Activated CD4-positive, alpha-beta T cell treated with anti-CD3 and anti-CD28 coated beads for 4 hours (primary cell): Measurements from ENCODE around the gene ZNF337.
"Not testable (repeated sequence)": the region's sequence is repeated elsewhere in the genome, so short reads cannot be mapped to it uniquely, and the experiment has no call there.

Source experiments
- DNase-seq, 2 donors: peaks; one replicate each; pipeline ENCODE4 v3.0.0-alpha.2; 2020

Gene ZNF337

DNA sequence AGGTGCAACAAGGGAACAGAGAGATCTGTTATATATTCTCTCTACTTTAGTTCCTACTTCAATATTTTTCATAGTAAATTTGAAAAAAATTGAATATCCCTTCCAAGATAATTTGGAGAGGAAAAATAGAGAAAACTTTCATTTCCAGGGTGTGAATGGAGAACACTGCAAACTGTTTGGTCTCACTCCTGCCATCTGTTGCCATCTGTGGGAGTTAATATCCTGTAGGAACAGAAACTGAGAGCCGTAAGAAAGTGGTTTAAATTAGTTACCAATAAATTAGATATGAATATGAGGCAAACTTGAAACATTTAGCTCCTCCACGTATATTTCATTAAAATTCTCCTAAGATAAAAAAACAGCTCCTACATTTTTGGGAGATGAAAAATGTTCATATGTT, 4.2 kb downstream of the ZNF337 start:
- DNase-seq = no peak

DNA sequence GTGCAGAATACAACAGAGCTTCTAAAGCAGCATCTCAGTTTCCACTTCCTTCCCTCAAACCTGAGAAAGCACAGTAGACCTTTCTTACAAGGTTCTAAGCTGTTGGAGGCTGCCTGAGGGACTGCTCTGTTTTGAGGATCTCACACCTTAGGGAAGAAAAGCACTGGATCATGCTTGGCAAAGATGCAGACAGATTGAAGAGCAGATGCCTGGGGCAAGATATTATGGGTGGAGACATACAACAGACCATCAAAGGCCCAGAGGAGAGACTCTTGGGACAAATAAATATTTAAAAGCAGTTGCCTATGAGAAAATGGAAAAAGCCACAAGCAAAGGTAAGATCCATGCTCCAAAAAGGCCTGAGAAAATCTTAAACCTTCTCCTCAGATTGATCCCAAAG, 6.2 kb downstream of the ZNF337 start:
- no peak for DNase-seq

DNA sequence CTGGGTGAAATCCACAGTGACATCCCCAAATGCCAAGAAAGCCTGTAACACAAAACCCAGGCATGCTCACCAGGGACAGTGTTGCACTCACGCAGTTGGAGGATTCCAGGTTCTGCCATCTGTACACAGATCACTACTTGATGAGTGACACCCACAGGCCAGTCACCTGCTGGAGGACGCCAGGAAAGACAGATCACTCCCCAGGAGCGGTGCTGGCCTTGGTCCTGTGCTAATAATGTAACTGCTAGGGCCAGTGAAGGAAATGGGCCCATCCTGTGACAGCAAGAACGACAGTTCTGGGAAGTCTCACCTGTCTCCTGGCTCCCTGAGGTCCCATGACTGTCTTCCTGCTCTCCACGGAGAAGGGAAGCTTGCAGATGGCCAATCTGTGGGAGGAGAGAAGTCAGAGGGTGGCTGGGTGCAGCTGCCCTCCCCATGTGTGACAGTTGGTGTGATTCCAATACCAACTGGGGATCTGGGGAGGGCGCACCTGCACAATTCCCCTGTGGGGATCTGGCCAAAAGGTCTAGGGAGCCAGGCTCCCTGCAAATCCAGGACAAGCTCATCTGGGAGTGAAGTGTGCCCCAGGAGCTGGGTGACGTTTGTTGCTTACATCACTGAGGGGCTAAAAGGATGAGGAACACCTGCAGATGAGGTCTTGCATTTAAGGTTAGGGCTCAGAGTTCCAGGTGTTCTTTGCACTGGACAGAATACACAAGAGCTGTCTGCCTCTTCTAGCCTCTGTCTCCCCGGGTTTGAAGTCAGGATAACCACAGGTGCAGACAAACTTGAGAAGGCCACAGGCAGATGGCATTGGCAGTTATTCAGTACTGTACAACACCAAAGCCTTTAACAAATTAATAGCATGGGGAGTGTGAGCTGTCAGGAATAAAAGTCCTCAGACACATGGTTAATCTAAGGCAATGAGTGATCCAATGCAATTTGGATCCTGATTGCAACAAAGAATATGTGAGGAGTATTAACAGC, 10.3 kb downstream of the ZNF337 start:
- DNase-seq = no peak

DNA sequence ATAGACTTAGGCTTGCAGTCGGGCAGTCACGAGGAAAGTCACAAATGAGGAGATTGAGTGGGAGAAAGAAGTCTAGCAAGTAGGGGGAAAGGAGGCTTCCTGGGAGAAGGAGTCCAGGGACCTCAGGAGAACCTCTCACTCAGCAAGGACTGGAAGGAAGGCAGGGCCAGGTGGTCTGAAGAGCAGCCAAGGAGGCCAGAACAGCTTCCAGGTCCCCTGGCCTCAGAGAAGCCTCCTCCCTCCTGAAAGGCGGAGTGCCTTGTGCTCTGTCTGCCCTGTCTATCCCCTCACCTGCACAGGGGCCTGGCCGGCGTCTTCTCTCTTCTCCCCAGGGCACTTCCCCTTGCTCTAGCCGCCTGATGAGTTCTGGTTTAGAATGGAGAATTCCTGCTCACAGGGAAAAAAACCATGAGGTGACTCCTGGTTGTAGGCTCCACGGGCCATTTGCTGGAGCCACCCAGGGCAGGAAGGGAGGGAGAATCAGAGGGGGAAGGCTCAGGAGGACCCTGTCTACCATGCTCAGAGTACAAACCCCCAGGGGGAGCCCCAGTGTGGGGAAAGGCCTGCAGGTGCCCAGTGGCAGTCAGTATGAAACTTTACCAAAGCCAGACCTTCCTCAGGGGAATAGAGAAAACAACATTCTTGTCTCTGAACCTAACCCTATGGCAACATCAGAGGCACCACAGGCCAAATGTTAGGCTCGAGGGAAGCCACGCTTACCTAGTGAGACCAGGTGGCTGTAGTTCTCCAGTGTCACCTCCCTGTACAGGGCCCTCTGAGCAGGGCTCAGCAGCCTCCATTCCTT, 11.2 kb downstream of the ZNF337 start:
- DNase-seq = no peak

DNA sequence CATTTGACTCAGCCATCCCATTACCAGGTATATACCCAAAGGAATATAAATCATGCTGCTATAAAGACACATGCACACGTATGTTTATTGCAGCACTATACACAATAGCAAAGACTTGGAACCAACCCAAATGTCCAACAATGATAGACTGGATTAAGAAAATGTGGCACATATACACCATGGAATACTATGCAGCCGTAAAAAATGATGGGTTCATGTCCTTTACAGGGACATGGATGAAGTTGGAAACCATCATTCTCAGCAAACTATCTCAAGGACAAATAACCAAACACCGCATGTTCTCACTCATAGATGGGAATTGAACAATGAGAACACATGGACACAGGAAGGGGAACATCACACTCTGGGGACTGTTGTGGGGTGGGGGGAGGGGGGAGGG, 12.8 kb downstream of the ZNF337 start:
- not testable (repeated sequence) for DNase-seq

DNA sequence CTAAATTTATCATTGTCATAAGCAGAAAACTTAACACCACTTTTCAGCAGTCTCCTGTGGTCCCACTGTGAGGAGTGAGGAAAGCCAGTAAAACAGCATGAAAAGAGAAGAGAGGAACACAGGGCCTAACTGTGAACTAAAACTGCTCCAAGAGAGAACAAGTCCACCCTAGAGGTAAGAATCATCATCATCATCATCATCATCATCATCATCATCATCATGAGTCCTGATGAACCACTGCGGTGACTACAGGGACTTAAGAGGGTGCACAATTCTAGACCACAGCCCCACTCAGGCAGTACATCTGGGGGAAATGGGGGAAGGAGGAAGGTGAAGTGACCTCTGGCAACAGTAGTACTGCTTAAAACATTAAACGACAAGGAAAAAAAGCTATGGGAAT, 13.6 kb downstream of the ZNF337 start:
- no peak for DNase-seq

DNA sequence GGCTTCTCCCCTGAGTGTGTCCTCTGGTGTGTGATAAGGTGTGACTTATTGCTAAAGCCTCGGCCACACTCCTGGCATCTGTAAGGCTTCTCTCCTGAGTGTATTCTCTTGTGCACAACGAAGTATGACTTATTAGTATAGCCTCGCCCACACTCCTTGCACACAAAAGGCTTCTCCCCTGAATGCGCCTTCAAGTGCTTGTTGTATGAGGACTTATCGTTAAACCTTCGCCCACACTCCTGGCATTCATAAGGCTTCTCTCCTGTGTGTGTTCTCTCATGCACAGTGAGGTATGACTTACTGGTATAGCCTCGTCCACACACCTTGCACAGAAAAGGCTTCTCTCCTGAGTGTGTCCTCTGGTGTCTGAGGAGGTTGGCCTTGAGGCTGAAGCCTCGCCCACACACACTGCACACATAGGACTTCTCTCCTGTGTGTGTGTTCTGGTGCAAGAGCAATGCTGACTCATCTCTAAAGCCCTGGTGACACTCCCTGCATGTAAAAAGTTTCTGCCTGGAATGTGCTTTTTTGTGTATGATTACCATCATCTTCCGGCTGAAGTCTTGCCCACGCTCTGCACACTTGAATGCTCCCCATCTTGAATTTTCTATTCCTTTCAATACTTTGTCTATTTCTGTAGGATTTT, 20.4 kb downstream of the ZNF337 start:
- no peak for DNase-seq

DNA sequence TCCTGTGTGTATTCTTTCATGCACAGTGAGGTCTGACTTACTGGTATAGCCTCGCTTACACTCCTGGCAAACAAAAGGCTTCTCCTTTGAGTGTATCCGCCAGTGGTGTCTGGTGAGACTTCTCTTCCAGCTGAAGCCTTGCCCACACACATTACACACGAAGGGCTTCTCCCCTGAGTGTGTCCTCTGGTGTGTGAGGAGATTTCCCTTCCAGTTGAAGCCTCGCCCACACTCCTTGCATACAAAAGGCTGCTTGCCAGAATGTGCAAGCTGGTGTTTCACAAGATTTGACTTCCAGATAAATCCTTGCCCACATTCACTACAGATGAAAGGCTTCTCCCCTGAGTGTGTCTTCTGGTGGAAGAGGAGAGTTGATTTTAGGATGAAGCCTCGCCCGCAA, 21.5 kb downstream of the ZNF337 start:
- no peak for DNase-seq

DNA sequence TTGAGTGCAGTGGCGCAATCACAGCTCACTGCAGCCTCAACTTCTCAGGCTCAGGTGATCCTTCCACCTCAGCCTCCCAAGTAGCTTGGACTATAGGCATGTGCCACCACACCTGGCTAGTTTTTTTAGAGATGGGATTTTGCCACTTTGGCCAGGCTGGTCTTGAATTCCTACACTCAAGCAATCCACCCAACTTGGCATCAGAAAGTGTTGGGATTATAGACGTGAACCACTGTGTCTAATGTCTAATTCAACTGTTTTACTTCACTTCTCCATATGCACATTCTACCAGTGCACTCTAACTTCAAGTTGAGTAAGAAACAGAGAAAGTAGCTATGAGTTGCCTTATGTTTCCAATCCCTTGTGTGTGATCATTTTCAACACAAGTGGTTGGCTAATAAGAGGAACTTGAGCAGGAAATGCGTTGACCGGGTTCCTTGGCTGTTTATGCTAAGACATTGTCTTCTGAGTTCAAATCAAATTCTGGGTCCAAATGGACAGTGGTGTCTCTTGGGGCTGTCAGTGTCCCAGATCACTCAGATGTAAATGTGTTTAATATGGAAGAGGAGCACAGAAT, 23.9 kb downstream of the ZNF337 start:
- DNase-seq = no peak

DNA sequence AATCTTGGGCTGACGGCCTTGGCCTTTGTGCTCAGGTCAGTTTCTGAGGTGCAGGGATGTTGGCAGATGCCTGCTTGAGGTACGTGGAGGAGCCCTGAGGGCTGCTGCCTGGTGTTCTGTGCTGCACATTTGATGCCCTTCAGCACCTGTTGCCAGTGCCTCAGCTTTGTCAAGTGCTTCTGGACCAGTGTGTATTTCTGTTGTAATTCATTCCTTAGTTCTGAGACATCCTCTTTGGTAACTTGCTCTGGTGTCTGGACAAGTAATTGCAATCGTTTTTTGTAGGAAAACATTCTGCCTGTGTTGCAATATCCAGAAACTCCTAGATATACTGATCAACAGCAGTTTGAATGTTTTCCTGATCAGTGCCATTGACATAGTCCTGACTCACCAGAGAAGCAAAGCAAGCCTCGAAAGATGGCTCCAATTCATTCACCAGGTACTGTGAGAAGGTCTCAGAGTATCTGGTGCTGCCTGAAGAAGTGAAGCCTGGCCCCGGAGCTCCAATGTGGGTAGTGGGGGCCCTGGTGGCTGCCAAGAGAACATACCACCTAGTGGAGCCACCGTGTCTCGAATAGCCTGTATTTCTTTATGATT, 26.7 kb downstream of the ZNF337 start:
- no peak for DNase-seq

DNA sequence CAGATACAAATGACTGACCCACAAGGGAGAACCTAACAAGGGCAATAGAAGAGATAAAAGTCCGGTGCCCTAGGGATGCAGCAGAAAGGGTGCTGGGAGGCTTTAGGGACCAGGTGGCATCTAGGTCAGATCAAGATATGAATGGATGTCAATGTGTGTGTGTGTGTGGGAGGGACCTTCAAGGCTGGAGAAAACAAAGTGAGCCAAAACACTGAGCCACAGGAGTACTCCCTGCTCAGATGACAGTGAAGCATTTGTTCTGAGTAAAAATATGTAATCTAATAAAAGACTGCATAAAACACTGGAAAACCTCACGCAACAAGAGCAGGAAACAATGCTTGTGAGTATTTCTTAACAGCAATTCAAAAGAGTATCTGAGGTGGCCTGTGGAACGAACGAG, 28.2 kb downstream of the ZNF337 start:
- DNase-seq = no peak

DNA sequence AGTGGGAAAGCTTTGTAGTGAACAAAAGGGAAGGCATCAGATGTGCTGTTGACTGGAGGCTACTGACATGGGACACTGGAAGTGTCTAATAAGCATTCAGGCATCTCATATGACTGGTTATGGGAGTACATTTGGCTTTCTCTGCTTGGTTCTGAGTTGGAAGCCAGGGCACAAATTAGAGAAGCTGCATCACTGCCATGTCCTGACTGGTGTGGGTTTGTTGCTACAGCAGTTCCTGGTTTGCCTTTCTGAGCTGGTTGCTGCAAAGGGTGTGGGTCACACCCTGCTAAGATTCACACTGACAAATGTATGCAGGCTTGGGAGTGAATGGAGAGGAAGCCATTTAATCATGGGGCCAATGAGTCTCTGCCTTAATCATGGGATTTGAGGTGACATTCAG, 36.7 kb downstream of the ZNF337 start:
- DNase-seq = no peak

DNA sequence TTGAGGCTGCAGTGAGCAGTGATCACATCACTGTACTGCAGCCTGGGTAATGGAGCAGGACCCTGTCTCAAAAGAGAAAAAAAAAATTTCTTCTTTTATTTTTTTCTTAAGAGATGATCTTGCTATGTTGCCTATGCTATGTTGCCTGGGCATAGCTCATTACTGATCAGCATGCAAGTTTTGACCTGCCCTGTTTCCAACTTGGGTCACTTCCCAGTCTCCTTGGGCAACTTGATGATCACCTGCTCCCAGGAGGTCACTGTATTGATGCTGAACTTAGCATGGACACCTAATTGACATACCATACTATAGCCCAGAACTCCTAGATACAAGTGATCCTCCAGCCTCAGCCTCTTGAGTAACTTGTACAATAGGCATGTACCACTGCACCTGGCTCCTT, 42.2 kb downstream of the ZNF337 start:
- no peak for DNase-seq

DNA sequence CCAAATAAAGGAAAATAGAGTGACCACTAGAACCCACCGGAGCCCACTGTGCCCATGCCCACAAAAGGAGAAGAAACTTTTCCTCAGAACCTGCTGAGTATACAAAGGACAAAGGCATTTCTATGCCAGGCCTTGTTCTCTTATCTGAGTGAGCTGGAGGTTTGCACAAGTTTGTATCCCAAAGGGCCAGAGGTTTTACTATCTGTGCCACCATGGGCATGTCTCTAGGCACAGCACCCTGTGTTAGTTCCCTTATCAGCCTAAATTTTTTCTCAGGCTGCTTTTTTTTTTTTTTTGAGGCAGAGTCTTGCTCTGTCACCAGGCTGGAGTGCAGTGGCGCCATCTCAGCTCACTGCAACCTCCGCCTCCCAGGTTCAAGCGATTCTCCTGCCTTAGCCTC, 43.8 kb downstream of the ZNF337 start:
- not testable (repeated sequence) for DNase-seq

DNA sequence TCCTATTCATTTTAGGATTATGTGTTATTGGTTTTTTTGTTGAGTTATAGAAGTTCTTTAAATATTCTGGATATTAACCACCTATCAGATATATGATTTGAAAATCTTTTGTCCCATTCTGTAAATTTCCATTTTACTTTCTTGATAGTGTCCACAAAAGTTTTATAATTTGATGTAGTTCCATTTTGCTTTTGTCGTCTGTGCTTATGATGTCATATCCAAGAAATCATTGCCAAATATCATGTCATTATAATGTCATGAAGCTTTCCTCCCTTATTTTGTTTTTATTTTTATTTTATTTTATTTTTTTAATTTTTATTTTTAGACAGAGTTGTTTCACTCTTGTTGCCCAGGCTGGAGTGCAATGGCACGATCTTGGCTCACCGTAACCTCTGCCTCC, 51.8 kb downstream of the ZNF337 start:
- DNase-seq = no peak

DNA sequence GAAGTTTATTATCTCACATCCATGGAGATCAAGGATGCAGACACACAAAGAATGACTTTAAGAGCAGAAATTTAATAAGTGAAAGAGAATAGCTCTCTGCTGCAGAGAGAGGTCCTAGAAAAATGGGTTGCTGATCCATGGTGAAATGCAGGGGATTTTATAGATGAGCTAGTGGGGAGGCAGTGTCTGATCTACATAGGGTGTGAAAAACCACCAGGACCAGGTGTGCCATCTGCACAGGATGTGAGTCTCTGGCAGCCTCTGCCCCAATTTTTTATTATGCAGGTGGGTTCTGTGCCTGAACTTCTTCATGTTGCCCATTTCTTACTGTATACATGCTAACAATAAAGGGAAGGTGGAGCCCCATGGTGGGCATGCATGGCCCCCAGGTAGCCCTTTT, 52.9 kb downstream of the ZNF337 start:
- DNase-seq = no peak

DNA sequence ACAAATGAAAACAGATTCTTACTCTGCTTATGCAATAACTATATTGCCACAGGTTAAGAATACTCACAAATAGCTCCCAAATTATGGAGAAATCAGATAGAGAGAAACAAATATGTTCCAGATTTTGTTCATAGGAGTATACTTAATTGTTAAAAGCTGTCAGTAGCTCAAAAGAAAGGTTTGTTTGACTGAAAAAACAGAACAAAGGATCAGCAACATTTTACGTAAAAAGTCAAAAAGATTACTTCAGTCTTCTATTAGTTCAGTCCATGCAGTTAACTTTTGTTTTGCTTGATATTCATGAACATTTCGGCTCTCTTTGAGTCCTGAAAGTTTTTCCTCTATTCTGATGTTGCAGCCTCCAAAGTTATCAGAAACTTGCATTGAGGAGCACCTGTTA, 59.4 kb downstream of the ZNF337 start:
- DNase-seq = no peak

DNA sequence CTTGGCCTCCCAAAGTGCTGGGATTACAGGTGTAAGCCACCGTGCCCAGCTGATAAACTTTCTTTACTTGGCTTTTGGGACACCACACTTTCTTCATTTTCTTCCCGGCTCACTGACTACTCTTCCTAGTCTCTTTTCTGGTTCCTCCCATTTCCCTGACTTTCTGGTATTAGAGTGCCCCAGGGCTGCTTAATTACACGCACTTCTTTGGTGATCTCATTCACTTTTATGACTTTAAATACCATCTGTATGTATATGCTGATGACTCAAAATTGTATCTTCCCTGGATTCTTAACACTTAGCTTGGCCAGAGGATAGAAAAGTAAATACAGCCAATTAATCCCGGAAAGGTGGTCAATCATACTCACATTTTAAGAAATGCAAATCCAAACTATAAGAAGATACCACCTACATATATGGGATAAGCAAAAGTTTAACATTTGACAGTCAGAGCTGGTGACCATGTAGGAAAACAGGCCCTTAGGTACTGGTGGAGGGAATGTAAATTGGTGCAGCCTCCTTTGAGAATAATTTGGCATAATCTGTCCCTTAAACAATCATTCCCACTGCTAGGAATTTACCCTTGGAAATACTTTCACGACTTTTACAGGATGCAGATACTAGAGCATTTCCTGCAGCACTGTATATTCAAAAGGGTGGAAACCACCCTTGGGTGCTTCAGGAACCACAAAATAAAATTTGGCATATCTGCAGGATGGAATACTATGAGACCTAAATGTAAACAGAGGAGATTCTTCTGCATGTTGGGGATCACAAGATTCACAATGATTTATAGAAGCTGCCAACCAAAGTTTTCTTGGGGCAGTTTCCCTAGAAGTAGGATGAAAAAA, 63.5 kb downstream of the ZNF337 start:
- DNase-seq = no peak

DNA sequence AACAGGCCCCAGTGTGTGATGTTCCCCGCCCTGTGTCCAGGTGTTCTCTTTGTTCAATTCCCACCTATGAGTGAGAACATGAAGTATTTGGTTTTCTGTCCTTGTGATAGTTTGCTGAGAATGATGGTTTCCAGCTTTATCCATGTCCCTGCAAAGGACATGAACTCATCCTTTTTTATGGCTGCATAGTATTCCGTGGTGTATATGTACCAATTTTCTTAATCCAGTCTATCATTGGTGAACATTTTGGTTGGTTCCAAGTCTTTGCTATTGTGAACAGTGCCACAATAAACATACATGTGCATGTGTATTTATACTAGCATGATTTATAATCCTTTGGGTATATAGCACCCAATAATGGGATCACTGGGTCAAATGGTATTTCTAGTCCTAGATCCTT, 66.0 kb downstream of the ZNF337 start:
- not testable (repeated sequence) for DNase-seq

DNA sequence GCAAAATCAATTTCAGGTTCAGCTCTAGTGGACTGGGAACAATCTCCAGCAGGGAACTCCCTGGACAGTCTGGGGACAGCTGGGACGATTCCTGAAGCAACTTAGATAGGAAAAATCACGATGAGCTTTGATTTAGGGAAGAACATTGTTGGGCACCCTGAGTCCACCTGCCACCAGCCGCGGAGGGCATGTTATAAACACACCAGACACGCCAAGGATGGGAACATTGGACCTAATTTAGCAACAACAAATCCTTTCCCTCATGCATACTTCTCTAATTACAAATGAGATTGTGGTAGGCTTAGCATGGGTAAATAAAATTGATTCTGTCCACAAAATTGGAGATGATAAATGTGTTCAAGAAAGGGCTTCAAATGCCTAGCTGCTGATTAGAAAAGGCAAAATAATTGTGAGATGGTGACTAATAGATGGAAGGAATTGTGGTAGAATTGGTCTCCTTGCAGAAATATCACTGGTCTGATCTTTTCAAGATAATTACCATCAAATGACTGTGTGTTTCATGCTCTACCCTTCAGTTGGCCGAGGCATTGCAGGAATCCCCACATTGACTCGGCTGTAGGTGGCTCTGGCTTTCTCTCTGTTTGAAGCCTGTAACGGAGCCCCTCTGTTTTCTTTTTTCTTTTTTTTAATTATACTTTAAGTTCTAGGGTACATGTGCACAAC, 66.7 kb downstream of the ZNF337 start:
- no peak for DNase-seq

DNA sequence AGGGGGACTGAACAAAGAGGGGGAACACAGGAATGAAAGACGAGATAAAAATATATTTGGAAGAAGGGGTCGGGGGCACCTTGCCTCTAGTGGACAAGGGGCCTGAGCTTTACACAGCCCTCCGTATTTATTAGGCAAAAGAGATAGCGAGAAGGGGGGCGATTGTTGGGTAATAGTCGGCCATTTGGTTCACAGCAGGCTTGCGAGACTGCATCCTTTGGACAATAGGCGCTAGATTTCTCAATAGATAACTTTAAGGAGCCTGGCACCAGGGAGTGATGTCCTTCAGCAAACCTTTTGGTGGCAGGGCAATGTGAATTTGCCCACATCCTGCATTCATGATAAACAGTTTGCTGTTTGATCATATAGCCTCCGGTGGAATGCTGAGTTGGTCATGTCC, 69.9 kb downstream of the ZNF337 start:
- no peak for DNase-seq
